Activated CD4-positive, alpha-beta T cell treated with anti-CD3 and anti-CD28 coated beads, Interleukin-2, amount 10 ng/mL, durations not matched to agents 7 days and 5 days (primary cell): ENCODE results near the gene SYNM. TPM values are rescaled to one million over a fixed set of nuclear protein-coding genes. Genes with fewer than 3 reads are reported as not detected.
"Not testable (repeated sequence)": the region's sequence is repeated elsewhere in the genome, so short reads cannot be mapped to it uniquely, and the experiment has no call there.

ENCODE experiments used
- CTCF ChIA-PET: fragments of 350-600 bp; sonication (Branson Sonifier 250); formaldehyde crosslinking; loops from one replicate; lab custom pipeline; 2021; ENCODE audit warnings: antibody characterized with exemption; lab: Charles Lee
- POLR2A ChIA-PET: fragments of 350-600 bp; sonication (Branson Sonifier 250); formaldehyde crosslinking; loops from one replicate; lab custom pipeline; 2021; ENCODE audit warnings: antibody characterized with exemption; lab: Charles Lee
- DNase-seq: peaks from one replicate; pipeline ENCODE4 v3.0.0-alpha.2; 2020
- H3K27ac Mint-ChIP-seq: one replicate; pipeline ENCODE4 v1.8.0; 2021; ENCODE audit warnings: mild to moderate bottlenecking, moderate library complexity, mixed read lengths
- H3K27me3 Mint-ChIP-seq: one replicate; pipeline ENCODE4 v1.8.0; 2021; ENCODE audit warnings: mixed read lengths
- H3K36me3 Mint-ChIP-seq: one replicate; pipeline ENCODE4 v1.8.0; 2021; ENCODE audit warnings: low read depth, mixed read lengths
- H3K4me1 Mint-ChIP-seq: one replicate; pipeline ENCODE4 v1.8.0; 2021; ENCODE audit warnings: mixed read lengths
- H3K4me3 Mint-ChIP-seq: one replicate; pipeline ENCODE4 v1.8.0; 2021; ENCODE audit warnings: mild to moderate bottlenecking, moderate library complexity, mixed read lengths
- H3K9me3 Mint-ChIP-seq: one replicate; pipeline ENCODE4 v1.8.0; 2021; ENCODE audit warnings: mixed read lengths
- total RNA-seq, 2 experiments: library from RNA; stranded (reverse); gene quantifications; one replicate each; pipeline ENCODE4 v1.2.3, GENCODE V29; 2021

SYNM gene
- total RNA-seq, 2 experiments from 2014 or later, result 0.08 to 0.12 TPM

DNA sequence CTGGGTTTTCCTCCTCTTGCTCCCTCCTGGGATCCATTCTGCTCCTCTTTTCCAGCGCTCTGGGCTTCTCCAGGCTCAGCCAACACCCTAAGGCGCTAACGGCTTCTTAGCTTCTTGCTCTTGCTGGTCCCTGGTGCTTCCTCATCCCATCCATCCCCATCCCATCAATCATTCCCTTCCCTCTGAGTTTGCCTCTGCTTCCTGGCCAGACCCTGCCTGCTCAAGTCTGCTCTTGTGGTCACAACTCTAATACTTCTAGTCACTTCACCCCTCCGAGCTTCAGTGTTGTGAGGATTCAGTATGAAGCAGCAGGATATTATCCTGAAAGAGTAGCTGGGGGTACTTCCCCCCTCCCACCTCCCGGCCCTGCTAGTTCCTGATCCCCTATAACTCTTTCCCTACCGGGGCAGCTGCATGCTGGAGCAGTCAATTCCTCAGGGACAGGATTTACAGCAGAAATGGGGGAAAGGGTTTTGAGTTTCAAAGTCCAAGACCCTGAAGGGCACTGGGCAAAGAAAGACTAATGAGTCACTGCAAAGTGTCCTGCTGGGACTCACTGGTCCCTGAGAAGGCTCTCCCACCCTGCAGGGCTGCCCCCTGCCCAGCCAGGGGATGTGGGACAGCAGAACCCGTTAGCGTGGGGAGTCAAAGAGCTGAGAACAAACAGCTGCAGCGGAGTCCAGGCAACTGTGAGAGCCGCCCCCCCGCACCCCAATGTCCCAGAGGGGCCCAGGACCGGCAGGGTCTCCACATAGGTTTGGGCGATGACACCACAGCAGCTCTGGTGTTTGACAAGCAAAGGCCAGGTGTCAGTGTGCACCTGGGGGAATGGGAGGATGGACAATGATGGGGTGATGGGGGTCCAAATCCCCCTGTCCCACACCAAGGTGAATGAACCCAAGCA lies 2.3 kb upstream of the SYNM start:
- ChIA-PET CTCF (interaction anchor here (1.1 to 2.0 kb wide), 2 partner anchors 8 to 29 kb away, joined by 3 to 9 read pairs; no protein-coding TSS in a partner anchor), POLR2A (no interaction called here)
- DNase-seq, result no peak
- peaks cover 53% of the 10 kb centered on the region for H3K27me3 Mint-ChIP-seq
- H3K9me3 Mint-ChIP-seq, result no peaks in the 10 kb centered on the region
- no peak overlapping the region for H3K4me3 Mint-ChIP-seq
- H3K36me3 Mint-ChIP-seq, result no peaks in the 10 kb centered on the region
- no peak overlapping the region for H3K27ac Mint-ChIP-seq
- peaks cover 16% of the 10 kb centered on the region for H3K4me1 Mint-ChIP-seq

DNA sequence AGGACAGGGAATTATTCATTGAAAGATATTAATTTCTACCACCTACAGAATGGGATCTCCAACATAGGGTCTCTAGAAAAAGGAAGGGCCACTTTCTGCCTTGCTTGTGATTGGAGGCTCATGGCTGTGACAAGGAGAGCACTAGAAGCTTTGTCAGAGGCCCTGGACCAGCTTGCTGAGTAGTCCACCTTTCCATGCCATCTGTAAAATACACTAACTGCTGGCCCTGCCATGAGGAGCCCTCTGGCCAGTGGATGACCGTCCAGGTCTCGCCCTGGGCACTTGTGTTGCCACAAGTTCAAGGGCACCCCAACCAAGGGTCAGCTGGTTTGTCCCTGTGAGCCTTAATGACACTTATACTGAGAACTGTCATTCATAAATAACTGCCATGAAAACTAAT lies 1.6 kb upstream of the SYNM start:
- Mint-ChIP-seq H3K27ac (no peak overlapping the region), H3K36me3 (no peaks in the 10 kb centered on the region), H3K27me3 (peaks cover 56% of the 10 kb centered on the region), H3K4me3 (no peak overlapping the region), H3K4me1 (peaks cover 16% of the 10 kb centered on the region), H3K9me3 (no peaks in the 10 kb centered on the region)
- POLR2A ChIA-PET, result no interaction called here
- CTCF ChIA-PET, result interaction anchor here (1.1 kb wide), 1 partner anchor 30 kb away, joined by 3 read pairs; no protein-coding TSS in a partner anchor
- no peak for DNase-seq

DNA sequence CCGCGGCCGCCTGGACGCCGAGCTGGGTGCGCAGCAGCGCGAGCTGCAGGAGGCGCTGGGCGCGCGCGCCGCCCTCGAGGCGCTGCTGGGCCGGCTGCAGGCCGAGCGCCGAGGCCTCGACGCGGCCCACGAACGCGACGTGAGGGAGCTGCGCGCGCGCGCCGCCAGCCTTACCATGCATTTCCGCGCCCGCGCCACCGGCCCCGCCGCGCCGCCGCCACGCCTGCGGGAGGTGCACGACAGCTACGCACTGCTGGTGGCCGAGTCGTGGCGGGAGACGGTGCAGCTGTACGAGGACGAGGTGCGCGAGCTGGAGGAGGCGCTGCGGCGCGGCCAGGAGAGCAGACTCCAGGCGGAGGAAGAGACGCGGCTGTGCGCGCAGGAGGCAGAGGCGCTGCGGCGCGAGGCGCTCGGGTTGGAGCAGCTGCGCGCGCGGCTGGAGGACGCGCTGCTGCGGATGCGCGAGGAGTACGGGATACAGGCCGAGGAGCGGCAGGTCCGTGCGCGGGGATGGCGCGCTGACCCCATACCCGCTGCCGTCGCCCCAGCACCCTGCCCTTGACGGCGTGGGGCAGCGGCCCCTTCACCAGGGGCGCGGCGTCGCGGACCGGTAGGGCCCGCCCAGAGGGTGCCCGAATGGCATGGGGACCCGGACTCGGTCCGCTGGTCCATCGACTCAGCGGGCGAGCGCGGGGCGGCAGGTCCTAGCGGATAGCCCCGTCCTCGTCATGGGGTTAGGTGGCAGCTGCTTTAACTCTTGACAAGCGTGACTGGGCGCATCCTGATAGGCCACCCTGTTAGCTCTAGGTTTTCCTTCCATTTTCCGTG lies 848 bp downstream of the SYNM start:
- H3K9me3 Mint-ChIP-seq, result no peaks in the 10 kb centered on the region
- no peaks in the 10 kb centered on the region for H3K36me3 Mint-ChIP-seq
- peaks cover 14% of the 10 kb centered on the region for H3K4me1 Mint-ChIP-seq
- POLR2A ChIA-PET, result interaction anchor here (0.9 kb wide), 1 partner anchor 108 kb away, joined by 3 read pairs; no protein-coding TSS in a partner anchor
- no peak overlapping the region for H3K27ac Mint-ChIP-seq
- CTCF ChIA-PET, result interaction anchor here (0.7 to 2.0 kb wide), 4 partner anchors 32 to 598 kb away, joined by 3 to 4 read pairs (median 4); no protein-coding TSS in a partner anchor
- H3K4me3 Mint-ChIP-seq, result peak overlapping the region; percentile 60
- peaks cover 46% of the 10 kb centered on the region for H3K27me3 Mint-ChIP-seq
- peak; percentile 41 for DNase-seq

DNA sequence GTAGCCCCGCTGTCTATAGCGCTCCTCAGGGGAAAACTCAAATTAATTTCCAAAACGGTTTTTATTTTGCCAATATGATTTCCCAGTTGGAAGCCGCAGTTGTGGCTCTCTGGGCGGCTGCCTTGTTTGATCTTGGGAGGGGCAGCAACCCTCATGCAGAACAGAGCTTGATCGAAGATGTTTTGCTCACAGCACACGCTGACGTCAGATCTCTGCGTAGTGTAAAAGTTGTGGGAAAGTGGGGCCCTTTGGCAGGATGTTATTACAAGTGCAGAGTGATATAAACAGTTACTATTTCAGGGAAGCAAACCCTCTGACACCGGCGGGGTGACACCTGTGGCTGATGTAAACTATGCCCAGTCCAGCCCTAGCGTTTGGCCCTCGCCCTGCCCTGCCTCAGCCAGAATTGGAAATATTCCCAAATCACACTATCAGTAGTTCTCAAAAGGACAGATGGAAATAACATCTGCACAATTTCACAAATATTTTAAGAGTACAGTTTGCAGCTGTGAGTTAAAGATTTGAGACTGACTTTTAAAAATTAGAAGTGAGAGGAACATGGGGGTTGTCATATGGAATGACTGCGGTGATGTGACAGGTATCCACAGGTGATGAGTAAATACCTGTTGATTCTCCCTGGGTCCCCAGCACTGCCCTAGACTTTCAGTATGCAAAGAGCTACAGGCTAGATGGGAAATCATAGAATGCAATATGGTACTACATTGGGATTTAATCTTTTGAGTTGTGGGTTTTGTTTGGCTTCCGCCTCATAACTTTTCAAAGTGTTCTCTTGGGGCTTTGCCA lies 1.7 kb downstream of the SYNM start:
- ChIA-PET CTCF (interaction anchor here (0.9 to 2.0 kb wide), 4 partner anchors 15 to 598 kb away, joined by 3 to 4 read pairs (median 4); no protein-coding TSS in a partner anchor), POLR2A (no interaction called here)
- peak overlapping the region; percentile 60 for H3K4me3 Mint-ChIP-seq
- no peak for DNase-seq
- H3K36me3 Mint-ChIP-seq, result no peaks in the 10 kb centered on the region
- peaks cover 17% of the 10 kb centered on the region for H3K4me1 Mint-ChIP-seq
- H3K27ac Mint-ChIP-seq, result no peak overlapping the region
- no peaks in the 10 kb centered on the region for H3K9me3 Mint-ChIP-seq
- H3K27me3 Mint-ChIP-seq, result peaks cover 42% of the 10 kb centered on the region

DNA sequence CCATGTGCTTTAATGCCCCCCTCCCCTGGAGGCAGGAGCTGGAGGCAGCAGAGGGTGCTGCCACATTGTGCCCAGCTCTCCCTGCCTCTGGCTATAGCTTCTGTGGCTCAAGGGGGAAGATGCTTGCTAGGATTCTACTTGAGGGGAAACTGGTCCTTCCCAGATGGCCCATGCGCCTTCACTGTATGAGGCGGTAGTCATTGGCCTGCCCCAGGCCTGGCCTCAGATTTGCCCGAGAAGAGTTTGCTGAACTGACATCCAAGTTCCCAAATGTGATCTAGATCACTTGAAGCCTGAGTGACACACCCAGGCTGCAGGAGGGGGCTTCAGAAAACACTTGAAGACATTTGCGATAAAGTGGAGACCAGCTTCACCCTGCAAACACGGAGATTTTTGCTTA lies 4.1 kb downstream of the SYNM start:
- DNase-seq, result no peak
- Mint-ChIP-seq H3K4me3 (no peak overlapping the region), H3K4me1 (peaks cover 16% of the 10 kb centered on the region), H3K9me3 (no peaks in the 10 kb centered on the region), H3K27me3 (peaks cover 24% of the 10 kb centered on the region), H3K27ac (no peak overlapping the region), H3K36me3 (no peaks in the 10 kb centered on the region)
- POLR2A ChIA-PET, result no interaction called here
- CTCF ChIA-PET, result interaction anchor here (1.2 kb wide), 1 partner anchor 47 kb away, joined by 3 read pairs; no protein-coding TSS in a partner anchor

DNA sequence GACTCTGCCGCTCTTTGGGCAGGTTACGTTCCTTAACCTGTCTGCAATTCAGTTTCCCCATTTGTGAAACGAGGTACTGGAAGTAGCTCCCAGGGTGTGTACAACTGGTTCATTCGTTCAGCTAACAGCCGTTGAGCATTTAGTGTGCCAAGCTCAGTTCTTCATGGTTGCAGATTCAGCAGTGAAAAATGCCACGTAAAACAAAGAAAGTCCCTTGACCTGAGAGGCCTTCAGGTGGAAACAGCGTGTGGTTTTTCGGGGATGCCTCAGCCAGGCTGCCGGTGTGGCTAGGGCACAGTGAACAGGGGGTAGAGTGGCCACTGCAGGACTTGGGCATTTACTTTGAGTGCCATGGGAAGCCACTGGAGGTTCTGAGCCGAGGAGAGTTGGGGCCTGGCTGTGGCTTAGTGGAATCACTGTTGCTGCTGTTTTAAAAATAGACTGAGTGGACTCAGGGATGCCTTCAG lies 4.7 kb downstream of the SYNM start:
- no peak for DNase-seq
- POLR2A ChIA-PET, result no interaction called here
- Mint-ChIP-seq H3K4me1 (peaks cover 16% of the 10 kb centered on the region), H3K27me3 (peaks cover 23% of the 10 kb centered on the region), H3K27ac (no peak overlapping the region), H3K36me3 (no peaks in the 10 kb centered on the region), H3K4me3 (no peak overlapping the region), H3K9me3 (no peaks in the 10 kb centered on the region)
- CTCF ChIA-PET, result interaction anchor here (1.2 to 1.8 kb wide), 2 partner anchors 8 to 47 kb away, joined by 3 to 9 read pairs; no protein-coding TSS in a partner anchor

DNA sequence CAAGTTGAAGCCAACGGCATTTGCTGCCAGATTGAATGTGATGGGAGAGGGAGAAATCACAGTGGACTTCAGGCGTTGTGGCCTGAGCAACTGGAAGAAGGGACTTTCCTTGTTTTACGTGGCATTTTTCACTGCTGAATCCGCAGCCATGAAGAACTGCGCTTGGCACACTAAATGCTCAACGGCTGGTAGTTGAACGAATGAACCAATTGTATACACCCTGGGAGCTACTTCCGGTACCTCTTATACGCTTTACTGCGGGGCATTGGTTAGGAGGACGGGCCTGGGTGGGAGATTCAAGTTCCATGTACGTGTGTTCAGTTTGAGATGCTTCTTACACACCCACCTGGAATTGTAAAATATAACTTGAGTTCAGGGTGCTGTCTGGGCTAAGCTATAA lies 5.2 kb downstream of the SYNM start:
- no peak for DNase-seq
- H3K27ac Mint-ChIP-seq, result no peak overlapping the region
- H3K27me3 Mint-ChIP-seq, result peaks cover 22% of the 10 kb centered on the region
- CTCF ChIA-PET, result interaction anchor here (0.6 to 1.8 kb wide), 3 partner anchors 8 to 697 kb away, joined by 3 to 9 read pairs (median 3); no protein-coding TSS in a partner anchor
- H3K9me3 Mint-ChIP-seq, result no peaks in the 10 kb centered on the region
- peaks cover 16% of the 10 kb centered on the region for H3K4me1 Mint-ChIP-seq
- no peaks in the 10 kb centered on the region for H3K36me3 Mint-ChIP-seq
- H3K4me3 Mint-ChIP-seq, result no peak overlapping the region
- POLR2A ChIA-PET, result no interaction called here

DNA sequence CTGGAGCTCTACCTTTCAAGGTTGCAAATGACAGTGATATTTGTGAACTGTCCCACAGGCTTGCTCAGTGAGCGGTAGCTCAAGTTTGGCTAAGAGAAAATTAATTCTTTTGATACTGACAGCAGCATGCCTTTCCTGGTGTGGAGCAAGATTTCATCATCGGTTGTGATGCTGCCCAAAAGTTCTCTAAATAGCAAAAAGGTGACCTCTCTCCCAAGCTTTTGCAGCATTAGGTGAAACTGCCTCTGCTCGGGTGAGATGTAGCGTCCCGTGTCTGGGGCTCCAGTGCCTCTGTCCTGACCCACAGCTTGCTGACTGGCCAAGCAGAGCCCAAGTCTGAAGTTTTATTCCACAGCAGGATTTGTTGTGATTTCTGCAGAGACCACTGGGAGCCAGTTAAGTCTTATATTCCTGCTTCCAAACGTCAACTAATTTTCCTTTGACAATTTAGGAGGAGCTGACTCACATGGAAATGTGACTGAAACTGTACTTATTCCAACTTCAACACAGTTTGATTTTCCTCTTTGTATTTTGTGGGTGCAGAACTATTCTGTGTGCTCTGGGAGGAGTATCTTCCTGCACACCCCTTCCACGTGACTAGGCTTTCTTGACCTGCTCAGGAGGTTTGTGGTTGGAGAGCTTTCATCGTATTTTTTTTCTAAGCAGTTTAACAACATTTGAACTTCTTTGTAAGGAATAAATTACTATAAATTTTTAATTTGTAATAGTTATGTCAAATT lies 5.9 kb downstream of the SYNM start:
- Mint-ChIP-seq H3K27ac (no peak overlapping the region), H3K4me1 (peaks cover 16% of the 10 kb centered on the region), H3K4me3 (no peak overlapping the region), H3K36me3 (no peaks in the 10 kb centered on the region), H3K9me3 (no peaks in the 10 kb centered on the region), H3K27me3 (peaks cover 22% of the 10 kb centered on the region)
- CTCF ChIA-PET, result interaction anchor here (0.6 to 1.8 kb wide), 3 partner anchors 9 to 696 kb away, joined by 3 to 9 read pairs (median 3); no protein-coding TSS in a partner anchor
- POLR2A ChIA-PET, result interaction anchor here (0.6 kb wide), 1 partner anchor 297 kb away, joined by 4 read pairs; no protein-coding TSS in a partner anchor
- no peak for DNase-seq

DNA sequence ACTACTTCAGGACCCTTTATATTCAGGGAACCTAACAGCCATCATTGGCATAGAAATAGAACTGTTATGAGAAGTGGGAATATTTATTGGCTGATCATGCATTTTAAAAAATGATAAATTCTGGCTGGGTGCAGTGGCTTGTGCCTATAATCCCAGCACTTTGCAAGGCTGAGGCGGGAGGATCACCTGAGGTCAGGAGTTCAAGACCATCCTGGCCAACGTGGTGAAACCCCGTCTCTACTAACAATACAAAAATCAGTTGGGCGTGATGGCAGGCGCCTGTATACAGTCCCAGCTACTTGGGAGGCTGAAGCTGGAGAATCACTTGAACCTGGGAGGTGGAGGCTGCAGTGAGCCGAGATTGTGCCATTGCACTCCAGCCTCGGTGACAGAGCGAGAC lies 6.8 kb downstream of the SYNM start:
- ChIA-PET CTCF (interaction anchor here (1.1 to 1.4 kb wide), 2 partner anchors 25 to 32 kb away, joined by 3 read pairs; no protein-coding TSS in a partner anchor), POLR2A (interaction anchor here (0.6 kb wide), 1 partner anchor 298 kb away, joined by 4 read pairs; no protein-coding TSS in a partner anchor)
- not testable (repeated sequence) for H3K27ac Mint-ChIP-seq, DNase-seq, H3K9me3 Mint-ChIP-seq, H3K36me3 Mint-ChIP-seq, H3K4me3 Mint-ChIP-seq
- peaks cover 16% of the 10 kb centered on the region for H3K27me3 Mint-ChIP-seq
- H3K4me1 Mint-ChIP-seq, result peaks cover 10% of the 10 kb centered on the region

DNA sequence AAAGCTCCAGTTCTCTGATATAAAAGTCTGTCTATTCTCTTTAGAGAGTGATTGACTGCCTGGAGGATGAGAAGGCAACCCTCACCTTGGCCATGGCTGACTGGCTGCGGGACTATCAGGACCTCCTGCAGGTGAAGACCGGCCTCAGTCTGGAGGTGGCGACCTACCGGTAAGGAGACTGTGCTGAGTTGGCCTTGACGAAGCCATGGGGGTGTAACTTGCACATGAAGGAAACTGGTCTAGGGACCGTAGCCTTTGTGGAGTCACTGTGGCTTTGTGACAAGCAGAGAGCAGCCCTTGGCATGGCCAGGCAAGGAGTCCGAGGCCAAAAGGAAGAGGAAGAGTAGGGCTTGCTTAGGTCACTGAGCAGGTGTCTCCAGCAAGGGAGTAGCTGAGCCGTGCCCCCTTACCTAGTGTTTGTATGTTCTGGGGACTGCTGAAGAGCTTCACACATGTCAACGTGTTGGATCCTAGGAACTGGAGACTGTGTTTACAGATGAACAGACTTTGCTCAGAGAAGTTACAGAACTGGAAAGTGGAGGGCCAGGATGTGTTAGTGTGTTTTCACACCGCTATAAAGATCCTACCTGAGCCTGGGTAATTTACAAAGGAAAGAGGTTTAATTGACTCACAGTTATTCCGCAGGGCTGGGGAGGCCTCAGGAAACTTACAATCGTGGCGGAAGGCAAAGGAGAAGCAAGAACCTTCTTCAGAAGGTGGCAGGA lies 8.8 kb downstream of the SYNM start:
- peaks cover 4% of the 10 kb centered on the region for H3K27me3 Mint-ChIP-seq
- H3K4me3 Mint-ChIP-seq, result no peak overlapping the region
- no peaks in the 10 kb centered on the region for H3K9me3 Mint-ChIP-seq
- H3K36me3 Mint-ChIP-seq, result no peaks in the 10 kb centered on the region
- no peak overlapping the region for H3K27ac Mint-ChIP-seq
- POLR2A ChIA-PET, result no interaction called here
- CTCF ChIA-PET, result interaction anchor here (1.0 kb wide), 1 partner anchor 1446 kb away, joined by 3 read pairs; no protein-coding TSS in a partner anchor
- no peak for DNase-seq
- peaks cover 6% of the 10 kb centered on the region for H3K4me1 Mint-ChIP-seq
